HG03196 (cell line): ENCODE measurements around the gene SMPD2.

ENCODE experiments used
- ATAC-seq: cut with Tn5 transposase; IDR thresholded peaks from one replicate; pipeline ENCODE4 v1.9.1; 2021; ENCODE audit not compliant: unreplicated experiment

Gene SMPD2

GRCh38 chr6:109446541-109446940, 6.0 kb downstream of the SMPD2 start:
- ATAC-seq = no peak

GRCh38 chr6:109447087-109447486, 6.6 kb downstream of the SMPD2 start:
- no peak for ATAC-seq

- no peak for ATAC-seq
Observed at GRCh38 chr6:109447878-109448555, 7.5 kb downstream of the SMPD2 start.

DNA sequence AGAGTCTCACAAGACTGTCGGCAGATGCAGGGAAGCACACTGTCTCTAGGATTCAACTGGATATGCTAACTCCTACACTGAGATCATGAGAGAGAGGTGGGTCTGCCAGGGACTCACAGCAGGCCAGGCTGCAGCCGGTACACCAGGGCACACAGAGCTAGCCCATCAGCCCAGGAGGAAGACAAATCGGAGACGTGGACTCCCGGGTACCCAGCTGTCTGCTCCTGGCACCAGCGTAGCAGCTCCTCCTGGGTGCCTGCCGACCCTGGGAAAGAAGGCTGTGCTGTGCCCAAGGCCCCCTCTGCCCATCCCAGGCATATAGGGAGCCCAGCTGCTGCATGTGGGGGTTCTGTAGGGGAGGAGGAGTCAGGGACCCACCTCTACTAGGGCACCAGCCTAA, 8.1 kb downstream of the SMPD2 start:
- no peak for ATAC-seq

GRCh38 chr6:109449064-109449794, 8.7 kb downstream of the SMPD2 start:
- no peak for ATAC-seq

GRCh38 chr6:109449795-109450673, 9.5 kb downstream of the SMPD2 start:
- no peak for ATAC-seq

DNA sequence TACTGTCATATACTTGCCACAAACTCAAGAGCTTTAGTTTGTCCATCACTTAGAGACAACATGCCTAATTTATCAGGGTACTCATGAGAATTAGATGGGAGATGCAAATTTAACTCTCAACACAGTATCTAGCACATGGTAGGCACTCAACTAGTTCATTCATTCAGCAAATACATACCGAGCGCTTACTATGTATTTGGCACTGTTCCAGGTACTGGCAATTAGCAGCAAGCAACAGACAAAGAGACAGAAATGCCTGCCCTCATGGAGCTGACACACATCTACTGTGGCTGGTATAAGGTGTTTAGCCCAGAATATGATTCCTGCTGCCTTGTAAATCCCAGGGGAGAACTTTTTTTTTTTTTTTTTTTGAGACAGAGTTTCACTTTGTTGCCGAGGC, 10.3 kb downstream of the SMPD2 start:
- no peak for ATAC-seq

- ATAC-seq = no peak
Observed at GRCh38 chr6:109451376-109451775, 10.9 kb downstream of the SMPD2 start.

GRCh38 chr6:109452181-109452580, 11.7 kb downstream of the SMPD2 start:
- no peak for ATAC-seq

DNA sequence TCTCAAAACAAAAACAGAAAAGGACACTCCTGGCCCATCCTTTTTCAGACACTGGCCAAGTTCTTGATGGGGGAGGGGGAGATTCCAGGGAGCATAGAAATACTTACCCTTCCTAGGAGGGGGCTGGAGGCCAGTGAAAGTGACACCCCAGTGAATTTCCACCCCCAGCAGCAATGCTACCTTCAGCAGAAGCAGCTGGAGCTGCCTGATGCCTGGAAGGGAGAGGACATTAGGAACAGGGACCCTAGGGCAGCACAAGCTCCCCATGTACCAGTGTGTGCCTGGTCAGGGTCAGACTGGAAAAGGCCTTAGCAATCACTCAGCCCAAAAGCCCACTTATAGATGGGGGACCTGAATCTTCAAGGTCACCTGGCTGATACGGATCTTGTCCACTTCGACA, 12.6 kb downstream of the SMPD2 start:
- ATAC-seq = no peak

DNA sequence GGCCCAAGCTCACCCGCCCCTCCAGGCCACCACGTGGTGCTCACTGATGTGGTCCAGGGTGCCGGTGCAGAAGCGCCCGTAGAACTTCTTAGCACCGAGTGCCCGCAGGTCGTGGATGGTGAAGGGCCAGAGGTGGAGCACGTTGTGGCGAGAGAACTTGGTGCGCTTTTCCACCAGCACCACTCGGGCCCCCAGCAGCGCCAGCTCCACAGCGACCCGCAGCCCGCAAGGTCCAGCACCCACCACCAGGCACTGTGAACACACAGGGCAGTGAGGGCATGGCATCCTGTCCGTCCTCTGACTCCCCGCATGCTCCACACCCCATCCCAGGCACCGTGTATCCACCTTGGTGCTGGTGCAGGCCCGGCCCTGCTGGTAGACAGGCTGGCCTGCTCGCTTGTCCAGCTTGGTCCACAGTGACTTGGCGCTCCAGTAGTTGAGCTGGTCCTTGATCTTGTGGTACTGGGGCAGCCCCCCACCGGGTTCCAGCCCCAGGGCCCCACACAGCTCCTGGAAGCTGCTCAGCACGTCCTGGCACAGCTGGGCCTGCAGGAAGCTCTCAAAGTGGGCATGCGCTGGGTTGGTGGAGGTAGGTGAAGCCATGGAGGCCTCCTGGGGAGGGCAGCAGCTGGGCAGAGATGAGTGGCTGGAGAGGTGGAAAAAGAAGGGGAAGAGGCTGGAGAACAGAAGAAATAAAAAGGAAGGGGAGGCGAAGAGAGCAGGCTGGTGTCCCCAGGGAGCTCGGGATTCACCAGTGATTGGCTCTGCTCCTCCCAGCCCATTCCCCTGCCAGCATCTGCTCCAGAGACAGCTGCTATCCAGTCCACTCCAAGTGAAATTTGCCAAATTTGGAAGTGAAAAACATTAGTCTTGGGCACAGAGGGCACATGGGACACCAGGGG, 13.3 kb downstream of the SMPD2 start:
- no peak for ATAC-seq

- peak; percentile 24 for ATAC-seq
Observed at GRCh38 chr6:109454496-109455436, 14.2 kb downstream of the SMPD2 start.

- peak; percentile 47 for ATAC-seq
Observed at GRCh38 chr6:109455437-109456110, 15.1 kb downstream of the SMPD2 start, which contains the start of gene MICAL1. Gene MICAL1 (minus strand): TSS chr6:109455772. CDS start chr6:109454196, 1,576 bp downstream.

GRCh38 chr6:109456111-109456583, 15.6 kb downstream of the SMPD2 start:
- peak; percentile 4 for ATAC-seq

- ATAC-seq = no peak
Observed at GRCh38 chr6:109456710-109457561, 16.4 kb downstream of the SMPD2 start.

DNA sequence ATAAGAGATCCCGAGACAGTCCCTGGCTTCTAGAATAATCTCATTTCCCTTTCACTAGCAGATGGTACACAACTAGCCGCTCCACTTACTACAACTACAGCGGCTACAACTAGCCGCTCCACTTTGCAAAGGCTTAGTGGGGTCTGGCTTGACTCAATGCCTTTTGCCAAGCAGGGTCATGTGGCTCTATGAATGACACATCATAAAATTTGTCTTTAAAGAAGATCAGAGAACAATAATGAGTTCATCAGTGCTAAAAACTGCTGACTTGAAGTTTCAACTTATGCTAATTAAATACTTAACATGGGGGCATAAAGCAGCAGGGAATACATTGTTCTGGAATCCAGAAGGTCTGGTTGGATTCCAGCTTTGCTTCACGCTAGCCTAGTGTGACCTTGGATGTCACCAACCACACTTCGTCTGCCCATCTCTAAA, 17.1 kb downstream of the SMPD2 start:
- no peak for ATAC-seq

- no peak for ATAC-seq
Observed at GRCh38 chr6:109458774-109459531, 18.4 kb downstream of the SMPD2 start.
